Hepatocyte (in vitro differentiated cells): ENCODE results near the gene AKAP13.

Source experiments
- EZH2 ChIP-seq: fragments of 200-600 bp; sonication (generic); IDR thresholded peaks from 2 replicates; pipeline ENCODE4 v1.6.1; 2016; ENCODE audit warnings: antibody characterized with exemption, mild to moderate bottlenecking, borderline replicate concordance
- TF ChIP-seq, protein P1 (sequence below): fragments of 200-600 bp; sonication (generic); IDR thresholded peaks from 2 replicates; pipeline ENCODE4 v1.5.1; 2016; ENCODE audit warnings: antibody characterized with exemption, mild to moderate bottlenecking; ENCODE audit not compliant: poor library complexity

DNA sequence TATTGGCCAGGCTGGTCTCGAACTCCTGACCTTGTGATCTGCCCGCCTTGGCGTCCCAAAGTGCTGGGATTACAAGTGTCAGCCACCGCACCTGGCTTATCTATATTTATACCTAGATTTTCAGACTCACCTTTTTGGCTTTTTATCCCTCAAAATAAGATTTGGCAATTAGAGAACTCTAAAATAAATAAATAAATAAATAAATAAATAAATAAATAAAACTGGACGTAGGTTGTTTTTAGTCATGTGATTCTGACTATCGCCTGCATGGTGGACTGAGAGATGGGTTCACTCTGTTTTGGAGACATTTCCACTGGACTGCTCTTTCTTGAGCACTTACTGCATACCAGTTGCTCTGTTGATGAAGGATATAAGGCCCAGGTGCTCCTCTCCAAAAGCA is 46.2 kb upstream of the AKAP13 start:
- no peak for TF ChIP-seq EZH2
- TF ChIP-seq, protein P1, sequence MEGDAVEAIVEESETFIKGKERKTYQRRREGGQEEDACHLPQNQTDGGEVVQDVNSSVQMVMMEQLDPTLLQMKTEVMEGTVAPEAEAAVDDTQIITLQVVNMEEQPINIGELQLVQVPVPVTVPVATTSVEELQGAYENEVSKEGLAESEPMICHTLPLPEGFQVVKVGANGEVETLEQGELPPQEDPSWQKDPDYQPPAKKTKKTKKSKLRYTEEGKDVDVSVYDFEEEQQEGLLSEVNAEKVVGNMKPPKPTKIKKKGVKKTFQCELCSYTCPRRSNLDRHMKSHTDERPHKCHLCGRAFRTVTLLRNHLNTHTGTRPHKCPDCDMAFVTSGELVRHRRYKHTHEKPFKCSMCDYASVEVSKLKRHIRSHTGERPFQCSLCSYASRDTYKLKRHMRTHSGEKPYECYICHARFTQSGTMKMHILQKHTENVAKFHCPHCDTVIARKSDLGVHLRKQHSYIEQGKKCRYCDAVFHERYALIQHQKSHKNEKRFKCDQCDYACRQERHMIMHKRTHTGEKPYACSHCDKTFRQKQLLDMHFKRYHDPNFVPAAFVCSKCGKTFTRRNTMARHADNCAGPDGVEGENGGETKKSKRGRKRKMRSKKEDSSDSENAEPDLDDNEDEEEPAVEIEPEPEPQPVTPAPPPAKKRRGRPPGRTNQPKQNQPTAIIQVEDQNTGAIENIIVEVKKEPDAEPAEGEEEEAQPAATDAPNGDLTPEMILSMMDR = no peak
